Lung (tissue), 12 donors: Measurements from ENCODE around the gene WEE1. TPM values are rescaled to one million over a fixed set of nuclear protein-coding genes. Genes with fewer than 3 reads are reported as not detected.

Experiments used
- ATAC-seq: fragments of 200-7000 bp; cut with Tn5 transposase; one replicate; pipeline ENCODE4 v1.9.1; 2020; ENCODE audit warnings: moderate number of reproducible peaks; ENCODE audit not compliant: insufficient read depth, low FRiP score
- DNase-seq, 3 donors: peaks; one replicate each; pipeline ENCODE4 v3.0.0-alpha.2; 2013 to 2017
- H3K27ac ChIP-seq, 2 donors: one replicate each; pipeline ENCODE4 v1.5.1; 2013; ENCODE audit warnings: mild to moderate bottlenecking in 2 of 2, moderate library complexity in 2 of 2, control low read depth in 1 of 2, inconsistent platforms in 1 of 2, low read depth in 1 of 2, low read length in 1 of 2
- H3K27me3 ChIP-seq, 3 donors: one replicate each; pipeline ENCODE4 v1.5.1; 2013; ENCODE audit warnings: low read length in 2 of 3; ENCODE audit not compliant: control insufficient read depth in 3 of 3, insufficient read depth in 3 of 3
- H3K36me3 ChIP-seq, 4 donors: one replicate each; pipeline ENCODE4 v1.5.1; 2013; ENCODE audit warnings: low read length in 4 of 4, mild to moderate bottlenecking in 1 of 4, moderate library complexity in 1 of 4; ENCODE audit not compliant: control insufficient read depth in 4 of 4, insufficient read depth in 4 of 4
- H3K4me1 ChIP-seq, 5 donors: one replicate each; pipeline ENCODE4 v1.5.1; 2013; ENCODE audit warnings: low read length in 5 of 5, mild to moderate bottlenecking in 2 of 5, moderate library complexity in 1 of 5; ENCODE audit not compliant: control insufficient read depth in 5 of 5, insufficient read depth in 5 of 5
- H3K4me3 ChIP-seq: one replicate; pipeline ENCODE4 v1.5.1; 2013; ENCODE audit warnings: mild to moderate bottlenecking, control low read depth, moderate library complexity
- H3K9ac ChIP-seq, 2 donors: one replicate each; pipeline ENCODE4 v1.5.1; 2013; ENCODE audit warnings: low read length in 2 of 2, control low read depth in 1 of 2; ENCODE audit not compliant: insufficient read depth in 1 of 2
- H3K9me3 ChIP-seq, 4 donors: one replicate each; pipeline ENCODE4 v1.5.1; 2013; ENCODE audit warnings: low read length in 3 of 4, mild to moderate bottlenecking in 1 of 4, moderate library complexity in 1 of 4; ENCODE audit not compliant: control insufficient read depth in 4 of 4, insufficient read depth in 3 of 4
- CTCF ChIP-seq: IDR thresholded peaks from 2 replicates; pipeline ENCODE4 v1.5.1; 2012; ENCODE audit warnings: mild to moderate bottlenecking; ENCODE audit errors: control extremely low read depth, extremely low read depth
- WGBS, 2 donors: extraction: QIAGEN DNeasy Blood & Tissue Kit; methylation state at CpG; one replicate each; pipeline ENCODE4 v1.1.7; 2013; 5-methylcytosine and 5-hydroxymethylcytosine counted together
- polyA plus RNA-seq, 2 donors: library from polyadenylated mRNA; stranded (reverse); fragments of 200-250 nt; gene quantifications; one replicate each; pipeline ENCODE4 v1.2.1, GENCODE V29; 2013
- total RNA-seq, 2 donors: library from RNA; depleted of rRNA in 1 of 2; stranded (reverse); fragments of >200 nt in 1 of 2; gene quantifications; one replicate each; pipeline ENCODE4 v1.2.1, GENCODE V29; 2014 to 2021
- donor health status: control.
- donor health status: control.
- donor health status: Bipolar disorder and iron deficiency.
- donor health status: healthy.
- donor health status: DM: yes; HTN: yes; CAD: no.

Gene WEE1
- total and polyA plus RNA-seq, 4 donors: 5.0 to 48.9 (median 9.7) TPM

GRCh38 chr11:9594267-9595046, 21.0 kb downstream of the WEE1 start:
- DNase-seq (no peak), ATAC-seq (no peak)
- Histone ChIP-seq H3K4me3 (no peak overlapping the region), H3K4me1 (no peaks in the 10 kb centered on the region), H3K27me3 (no peaks in the 10 kb centered on the region), H3K27ac (no peak overlapping the region), H3K9ac (no peak overlapping the region), H3K36me3 (no peaks in the 10 kb centered on the region), H3K9me3 (no peaks in the 10 kb centered on the region)
- 83 to 89% methylated on average over 11 of the region's 11 CpGs for WGBS, 2 donors
- no peak for TF ChIP-seq CTCF

- H3K9me3 ChIP-seq: no peaks in the 10 kb centered on the region
- DNase-seq: no peak
- H3K4me3 ChIP-seq: no peak overlapping the region
- no peak overlapping the region for H3K9ac ChIP-seq
- no peak overlapping the region for H3K27ac ChIP-seq
- H3K36me3 ChIP-seq: no peaks in the 10 kb centered on the region
- no peak for ATAC-seq
- peaks cover 0 to 9% (median 0%) of the 10 kb centered on the region in 5 donors for H3K4me1 ChIP-seq
- WGBS, 2 donors: 95% methylated on average over 4 of the region's 4 CpGs
- no peaks in the 10 kb centered on the region for H3K27me3 ChIP-seq
- TF ChIP-seq CTCF: no peak
These were observed 23.5 kb downstream of the WEE1 start for GRCh38 chr11:9596926-9597464.

- no peaks in the 10 kb centered on the region for H3K27me3 ChIP-seq
- DNase-seq: no peak
- no peak for TF ChIP-seq CTCF
- H3K9me3 ChIP-seq: peaks cover 0 to 3% (median 0%) of the 10 kb centered on the region in 4 donors
- no peak overlapping the region for H3K4me3 ChIP-seq
- no peak overlapping the region for H3K27ac ChIP-seq
- peaks cover 0 to 9% (median 0%) of the 10 kb centered on the region in 5 donors for H3K4me1 ChIP-seq
- ATAC-seq: no peak
- H3K36me3 ChIP-seq: no peaks in the 10 kb centered on the region
- WGBS, 2 donors: 91 to 94% methylated on average over 2 of the region's 2 CpGs
- H3K9ac ChIP-seq: no peak overlapping the region
These were observed 26.7 kb downstream of the WEE1 start for GRCh38 chr11:9600166-9600565.
